ENCODE data around the gene TTLL11. TPM values are rescaled to one million over a fixed set of nuclear protein-coding genes. Genes with fewer than 3 reads are reported as not detected.

Gene TTLL11
- total and polyA plus RNA-seq, 8 donors: 3.4 to 7.5 (median 5.5) TPM

DNA sequence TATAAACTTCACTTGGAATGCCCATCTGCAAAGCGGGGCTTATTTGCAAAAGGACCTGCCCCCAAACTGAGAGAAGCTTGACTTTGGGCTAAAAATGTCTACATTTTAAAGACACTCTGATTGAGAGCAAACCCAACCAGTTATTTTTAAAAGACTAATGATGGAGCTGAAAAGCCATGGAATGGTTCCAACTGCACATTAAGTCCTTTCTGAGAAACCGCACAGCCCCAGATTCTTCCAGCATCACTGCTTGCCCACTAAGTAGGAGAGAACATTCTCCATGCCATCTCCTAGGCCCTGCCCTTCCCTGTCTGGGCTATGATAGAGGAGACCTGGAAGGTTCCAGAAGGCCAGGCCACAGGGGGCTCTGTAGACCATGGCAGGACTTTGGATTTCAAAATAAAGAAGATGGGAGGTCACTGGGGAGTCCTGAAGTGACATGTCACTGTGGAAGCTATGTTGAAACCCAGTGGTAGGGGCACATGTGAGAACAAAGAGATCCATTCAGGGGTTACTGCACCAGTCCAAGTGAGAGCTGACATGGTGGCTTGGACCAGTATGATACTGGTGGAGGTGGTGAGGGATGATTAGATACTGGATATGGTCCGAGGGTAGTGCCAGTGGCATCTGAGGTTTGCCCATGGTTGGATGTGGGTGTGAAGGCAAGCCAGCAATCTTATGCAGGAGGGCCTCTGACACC is 262.5 kb downstream of the TTLL11 start:
- no peak for DNase-seq
- no peaks in the 10 kb centered on the region for H3K36me3 ChIP-seq
- no peaks in the 10 kb centered on the region for H3K9me3 ChIP-seq
- H3K4me1 ChIP-seq: no peaks in the 10 kb centered on the region
- no peak for TF ChIP-seq CTCF (IDR thresholded peaks at IDR 0.05)
- no peak for FAIRE-seq
- no peak for ATAC-seq
- intact Hi-C loops (cut with DNase I): no loop called here
- WGBS, 2 donors: 87 to 92% methylated on average over 3 of the region's 3 CpGs
- no peak overlapping the region for H3K4me3 ChIP-seq
- H3K27me3 ChIP-seq: no peaks in the 10 kb centered on the region
- H3K27ac ChIP-seq: no peak overlapping the region

- no peak overlapping the region for H3K4me3 ChIP-seq
- H3K36me3 ChIP-seq: no peaks in the 10 kb centered on the region
- H3K4me1 ChIP-seq: no peaks in the 10 kb centered on the region
- intact Hi-C loops (cut with DNase I): no loop called here
- H3K27me3 ChIP-seq: no peaks in the 10 kb centered on the region
- FAIRE-seq (no peak), DNase-seq (peak in 1 of 6 donors; percentile 6), ATAC-seq (no peak)
- H3K27ac ChIP-seq: no peak overlapping the region
- TF ChIP-seq CTCF (IDR thresholded peaks at IDR 0.05): no peak
- no peaks in the 10 kb centered on the region for H3K9me3 ChIP-seq
- WGBS, 2 donors: 92 to 97% methylated on average over 17 of the region's 17 CpGs
Observed at GRCh38 chr9:121827251-121827967, 265.7 kb downstream of the TTLL11 start.

DNA sequence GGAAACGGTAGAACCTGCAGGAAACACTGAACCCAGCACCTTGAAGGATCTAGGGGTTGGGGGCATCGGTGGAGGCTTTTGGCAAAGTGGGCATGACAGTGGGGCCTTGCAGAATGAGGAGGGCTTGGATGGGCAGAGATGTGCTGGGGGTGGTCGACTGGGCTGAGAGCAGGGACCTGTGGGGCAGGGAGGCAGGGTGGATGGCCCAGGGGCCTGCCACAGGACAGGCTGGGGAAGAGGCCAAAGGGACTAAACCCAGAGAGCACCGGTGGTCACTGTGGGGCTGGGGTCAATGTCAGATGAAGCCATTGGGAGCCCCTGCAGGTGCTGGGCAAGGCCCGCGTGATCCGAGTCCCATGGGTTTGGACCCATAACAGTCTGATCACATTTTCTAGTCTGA is 266.4 kb downstream of the TTLL11 start:
- Histone ChIP-seq H3K36me3 (no peaks in the 10 kb centered on the region), H3K27me3 (no peaks in the 10 kb centered on the region), H3K27ac (no peak overlapping the region), H3K9me3 (no peaks in the 10 kb centered on the region), H3K4me3 (no peak overlapping the region), H3K4me1 (no peaks in the 10 kb centered on the region)
- no peak for FAIRE-seq
- 87 to 88% methylated on average over 7 of the region's 7 CpGs for WGBS, 2 donors
- intact Hi-C loops (cut with DNase I): no loop called here
- no peak for TF ChIP-seq CTCF (IDR thresholded peaks at IDR 0.05)
- ATAC-seq: no peak
- peak in 1 of 6 donors; percentile 2 for DNase-seq

- Histone ChIP-seq H3K9me3 (no peaks in the 10 kb centered on the region), H3K27ac (no peak overlapping the region), H3K4me3 (no peak overlapping the region), H3K27me3 (no peaks in the 10 kb centered on the region), H3K36me3 (no peaks in the 10 kb centered on the region), H3K4me1 (no peaks in the 10 kb centered on the region)
- ATAC-seq: no peak
- FAIRE-seq: no peak
- 82 to 84% methylated on average over 12 of the region's 12 CpGs for WGBS, 2 donors
- intact Hi-C loops (cut with DNase I): no loop called here
- DNase-seq: no peak
- TF ChIP-seq CTCF (IDR thresholded peaks at IDR 0.05): no peak
Observed at GRCh38 chr9:121825031-121825691, 267.9 kb downstream of the TTLL11 start.

Data from pancreas (tissue), 10 donors.